AG20443 (cell line): ENCODE measurements around the gene KLHL18.
"Not testable (repeated sequence)": the region's sequence is repeated elsewhere in the genome, so short reads cannot be mapped to it uniquely, and the experiment has no call there.

ENCODE experiments used
- DNase-seq: peaks from one replicate; pipeline ENCODE4 v3.0.0; 2012; ENCODE audit warnings: low spot score, mixed read lengths

The KLHL18 gene

GRCh38 chr3:47314056-47314764, 31.5 kb downstream of the KLHL18 start:
- no peak for DNase-seq

DNA sequence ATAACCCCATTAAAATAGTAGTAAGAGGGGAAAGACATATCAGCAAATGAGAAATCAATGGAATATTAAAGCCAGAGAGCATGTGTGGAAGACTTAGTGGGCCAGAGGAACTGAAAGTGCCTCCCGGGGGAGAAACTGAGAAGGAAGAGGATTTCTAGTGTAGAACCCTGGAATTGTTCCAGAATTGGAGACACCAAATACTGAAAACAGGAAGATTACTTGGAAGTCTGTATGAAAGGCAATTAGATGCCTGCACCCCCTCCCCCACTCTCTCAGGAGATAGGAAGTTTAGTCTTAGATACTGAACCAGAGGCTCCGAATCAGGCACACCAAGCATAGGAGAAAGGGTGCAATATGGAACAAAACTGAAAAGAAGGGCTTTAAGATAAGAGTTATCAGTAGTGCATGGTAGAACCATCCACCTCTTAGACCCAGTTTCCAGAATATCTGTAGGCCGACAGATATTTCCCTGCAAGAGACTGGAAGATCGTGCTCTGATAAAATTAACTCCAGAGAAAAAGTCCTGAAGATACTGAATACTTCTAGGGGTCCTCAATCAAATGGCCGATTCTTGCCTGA, 32.4 kb downstream of the KLHL18 start:
- DNase-seq, result no peak

GRCh38 chr3:47316151-47316550, 33.4 kb downstream of the KLHL18 start:
- not testable (repeated sequence) for DNase-seq

DNA sequence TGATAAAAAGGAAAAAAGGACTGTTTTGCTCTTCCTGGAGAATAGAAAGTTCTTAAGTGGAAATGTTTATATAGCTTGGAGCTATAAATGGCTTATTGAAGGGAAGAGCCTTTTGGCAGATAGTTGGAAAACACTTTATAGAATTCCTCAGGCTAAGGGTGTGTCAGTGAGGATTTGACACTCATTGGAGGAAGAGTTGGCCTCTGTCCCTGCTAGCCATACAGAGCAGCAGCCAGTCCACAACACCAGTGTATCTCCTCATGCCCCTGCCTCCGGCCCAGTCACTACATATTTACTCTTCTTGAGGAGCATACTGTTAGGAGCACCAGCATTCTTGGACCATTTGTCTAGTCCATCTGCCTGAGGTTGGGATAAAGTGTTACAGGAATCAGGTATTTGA, 36.2 kb downstream of the KLHL18 start:
- DNase-seq, result no peak

DNA sequence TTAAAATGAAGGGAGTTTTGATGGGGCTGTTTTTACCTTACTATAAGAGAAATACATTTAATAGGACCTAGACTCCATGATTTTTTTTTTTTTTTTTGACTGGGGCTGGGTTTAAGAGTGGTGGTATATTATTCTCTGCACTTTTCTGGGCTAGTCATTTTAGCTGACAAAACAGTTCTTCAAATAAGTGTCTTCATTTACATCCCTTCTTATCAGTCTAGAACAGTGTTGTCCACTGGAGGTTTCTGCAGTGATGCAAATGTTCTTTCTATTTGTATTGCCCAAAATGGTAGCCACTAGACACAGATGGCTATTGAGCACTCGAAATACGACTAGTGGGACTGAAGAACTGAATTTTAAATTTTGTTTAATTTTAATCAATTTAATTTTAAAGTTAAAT, 37.2 kb downstream of the KLHL18 start:
- no peak for DNase-seq

- no peak for DNase-seq
Measured at GRCh38 chr3:47323431-47324277, 40.9 kb downstream of the KLHL18 start.

DNA sequence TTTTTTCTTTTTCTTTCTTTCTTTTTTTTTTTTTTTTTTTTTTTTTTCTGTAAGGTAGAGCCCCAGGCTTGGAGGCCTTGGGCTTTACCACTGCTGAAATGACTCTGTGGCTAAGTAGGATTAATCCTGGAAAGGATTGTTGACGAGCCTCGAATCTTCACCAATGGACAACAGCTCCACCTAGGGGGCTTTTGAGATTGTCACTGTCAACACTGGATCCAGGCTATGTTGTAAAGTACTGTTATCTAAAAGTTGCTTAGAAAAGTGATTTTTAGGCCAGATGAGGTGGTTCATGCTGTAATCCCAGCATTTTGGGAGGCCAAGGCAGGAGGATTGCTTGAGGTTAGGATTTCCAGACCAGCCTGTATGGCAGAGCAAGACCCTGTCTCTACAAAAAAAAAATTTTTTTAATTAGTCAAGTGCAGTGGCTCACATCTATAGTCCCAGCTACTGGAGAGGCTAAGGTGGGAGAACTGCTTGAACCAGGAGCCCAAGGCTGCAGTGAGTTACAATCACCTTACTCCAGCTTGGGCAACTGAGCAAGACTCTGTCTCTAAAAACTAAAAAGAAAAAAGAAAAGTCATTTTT, 41.6 kb downstream of the KLHL18 start:
- peak; percentile 89 for DNase-seq

DNA sequence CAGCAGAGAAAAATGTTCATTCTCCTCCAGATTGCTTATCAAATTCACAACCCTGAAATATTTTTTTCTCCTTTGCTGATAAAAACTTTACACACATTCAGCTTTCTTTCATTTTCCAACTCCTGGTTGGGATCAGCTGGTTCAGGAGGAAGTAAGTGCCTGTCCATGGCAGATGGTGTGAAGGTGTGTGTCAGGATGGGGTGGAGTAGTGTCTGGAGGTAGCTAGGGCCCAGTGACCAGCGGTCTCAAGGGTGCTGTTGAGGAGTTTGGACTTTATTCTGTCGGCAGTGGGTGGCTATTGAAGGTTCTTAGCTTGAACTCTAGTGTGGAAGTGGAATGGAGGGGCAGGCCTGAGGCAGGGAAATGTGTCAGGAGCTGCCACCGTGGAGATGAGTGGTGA, 51.2 kb downstream of the KLHL18 start:
- no peak for DNase-seq

GRCh38 chr3:47337656-47338055, 54.9 kb downstream of the KLHL18 start:
- no peak for DNase-seq

DNA sequence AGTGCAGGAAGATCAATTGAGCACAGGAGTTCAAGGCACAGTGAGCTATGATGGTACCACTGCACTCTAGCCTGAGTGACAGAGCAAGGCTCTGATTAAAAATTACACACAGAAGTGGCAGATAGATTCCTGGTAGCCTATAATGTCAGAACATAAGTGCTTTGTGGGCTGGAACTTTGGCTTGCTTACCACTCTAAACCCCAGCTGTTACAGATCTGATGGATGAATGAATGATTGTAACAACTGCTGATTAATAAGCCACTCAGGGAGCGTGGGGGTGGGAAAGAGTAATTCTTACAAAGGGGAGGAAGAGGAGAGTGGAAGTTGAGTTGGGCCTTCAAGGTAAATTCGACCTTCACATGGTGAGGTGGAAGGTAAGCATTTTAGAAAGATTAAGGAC, 57.2 kb downstream of the KLHL18 start:
- DNase-seq, result no peak

DNA sequence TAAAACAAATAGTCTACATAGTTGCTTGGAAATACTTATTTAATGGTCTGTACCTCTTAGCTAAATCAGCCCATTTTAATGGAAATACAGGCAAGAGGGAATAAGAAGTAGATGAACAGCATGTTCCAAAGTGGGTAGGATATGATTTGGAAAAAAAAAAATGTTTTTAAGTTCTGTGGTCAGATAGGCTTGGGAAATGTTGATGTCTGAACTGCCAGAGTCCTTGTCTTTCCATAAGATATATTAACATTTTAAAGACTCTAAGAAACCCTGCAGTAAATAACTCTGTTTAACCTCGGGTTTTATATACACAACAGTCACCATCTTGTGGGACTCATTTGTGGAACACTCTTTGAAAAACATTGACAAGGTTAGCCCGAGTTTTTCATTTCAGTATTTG, 58.1 kb downstream of the KLHL18 start:
- no peak for DNase-seq

DNA sequence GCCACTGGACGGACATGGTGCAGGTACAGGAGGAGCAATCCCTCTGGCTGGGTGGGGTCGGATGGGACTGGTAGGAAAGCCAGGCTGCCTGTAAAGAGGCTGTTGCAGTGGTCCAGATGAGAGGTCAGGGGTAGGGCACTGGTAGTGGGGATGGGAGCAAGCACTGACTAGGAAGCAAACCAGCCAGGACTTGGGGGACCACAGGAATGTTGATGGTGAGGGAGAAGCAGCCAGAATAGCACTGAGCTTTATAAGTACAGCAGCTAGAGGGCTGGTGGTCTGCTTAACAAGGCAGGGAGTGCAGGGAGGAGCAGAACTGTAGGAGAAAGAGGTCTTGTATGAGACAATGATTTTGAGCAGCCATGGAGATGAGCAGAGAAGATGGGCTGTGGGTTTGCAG, 59.4 kb downstream of the KLHL18 start:
- DNase-seq, result no peak

GRCh38 chr3:47342812-47343211, 60.1 kb downstream of the KLHL18 start:
- DNase-seq, result no peak

DNA sequence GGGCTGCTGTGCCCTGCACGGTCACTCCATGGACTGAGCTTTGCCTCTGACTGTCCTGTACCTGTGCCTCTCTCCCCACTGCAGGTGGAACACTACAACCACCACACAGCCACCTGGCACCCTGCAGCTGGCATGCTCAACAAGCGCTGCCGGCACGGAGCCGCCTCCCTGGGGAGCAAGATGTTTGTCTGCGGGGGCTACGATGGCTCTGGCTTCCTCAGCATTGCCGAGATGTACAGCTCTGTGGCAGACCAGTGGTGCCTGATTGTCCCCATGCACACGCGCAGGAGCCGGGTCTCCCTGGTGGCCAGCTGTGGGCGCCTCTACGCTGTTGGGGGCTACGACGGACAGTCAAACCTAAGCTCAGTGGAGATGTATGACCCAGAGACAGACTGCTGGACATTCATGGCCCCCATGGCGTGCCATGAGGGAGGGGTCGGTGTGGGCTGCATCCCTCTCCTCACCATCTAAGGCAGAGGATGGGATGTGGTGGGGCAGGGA, 60.8 kb downstream of the KLHL18 start:
- no peak for DNase-seq

GRCh38 chr3:47344971-47345370, 62.2 kb downstream of the KLHL18 start:
- DNase-seq, result no peak

DNA sequence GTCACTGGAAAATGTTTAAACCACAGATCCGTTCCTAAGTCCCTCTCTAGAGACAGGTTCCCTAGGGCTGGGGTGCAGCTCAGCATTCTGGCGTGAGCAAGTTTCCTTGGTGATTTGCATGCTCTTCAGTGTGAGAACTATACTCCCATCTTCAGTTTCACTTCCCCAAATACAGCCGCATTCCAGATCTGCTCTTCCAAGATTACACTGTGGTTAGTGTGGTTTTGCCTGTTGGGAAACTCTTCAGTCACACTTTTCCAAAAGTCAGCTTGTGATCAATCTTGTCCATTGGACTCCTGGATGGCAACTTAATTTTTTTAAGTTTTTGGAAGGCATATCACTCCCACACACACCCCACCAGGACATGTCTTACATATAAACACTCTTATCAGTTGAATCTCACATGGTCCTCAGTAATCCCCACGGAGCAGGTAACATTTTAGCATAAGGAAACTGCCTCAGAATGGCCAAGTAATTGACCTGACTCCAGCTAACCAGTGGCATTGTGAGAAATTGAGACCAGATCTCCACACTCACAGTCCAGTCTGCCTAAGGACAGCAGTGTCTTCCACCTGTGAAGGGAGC, 64.6 kb downstream of the KLHL18 start:
- peak; percentile 83 for DNase-seq

GRCh38 chr3:47348411-47349154, 65.8 kb downstream of the KLHL18 start:
- no peak for DNase-seq

DNA sequence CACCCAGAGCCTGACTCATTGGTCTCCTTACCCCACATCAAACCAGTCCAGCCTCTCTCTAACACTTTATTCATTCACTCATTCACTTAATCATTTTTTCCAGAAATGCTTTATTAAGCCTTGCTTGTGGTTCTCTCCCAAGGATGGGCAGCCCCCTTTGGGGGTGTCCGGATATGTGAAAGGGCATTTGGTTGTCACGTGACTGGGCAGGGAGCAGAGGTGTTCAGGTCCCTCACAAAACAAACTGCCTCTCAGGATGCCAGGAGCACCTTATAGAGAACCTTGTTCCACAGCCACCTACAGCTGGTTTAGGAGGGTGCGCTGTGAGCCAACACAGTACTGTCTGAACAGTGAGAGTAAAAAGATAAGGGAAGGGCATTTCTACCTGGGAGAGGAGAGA, 72.3 kb downstream of the KLHL18 start:
- no peak for DNase-seq

GRCh38 chr3:47356201-47356600, 73.5 kb downstream of the KLHL18 start:
- no peak for DNase-seq

DNA sequence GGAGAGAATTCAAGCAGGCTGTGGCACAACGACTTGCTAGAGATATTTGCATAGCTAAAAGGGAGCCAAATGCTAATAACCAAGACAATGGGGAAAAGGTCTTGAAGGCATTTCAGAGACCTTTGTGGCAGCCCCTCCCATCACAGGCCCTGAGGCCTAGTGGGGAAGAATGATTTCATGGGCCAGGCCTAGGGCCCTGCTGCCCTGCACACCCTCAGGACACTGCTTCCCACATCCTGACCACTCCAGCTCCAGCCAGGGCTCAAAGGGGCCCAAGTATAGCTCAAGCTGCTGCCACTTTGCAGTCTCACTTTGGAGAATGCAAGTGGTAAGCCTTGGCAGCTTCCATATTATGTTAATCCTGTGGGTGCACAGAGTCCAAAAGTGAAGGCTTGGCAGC, 76.6 kb downstream of the KLHL18 start:
- DNase-seq, result no peak

- not testable (repeated sequence) for DNase-seq
Measured at GRCh38 chr3:47360110-47360517, 77.4 kb downstream of the KLHL18 start.
